K562 (cell line): Measurements from ENCODE around the gene TBXA2R. TPM values are rescaled to one million over a fixed set of nuclear protein-coding genes. Genes with fewer than 3 reads are reported as not detected.

Source experiments
- ARID4B ChIP-seq: sonication (generic); formaldehyde crosslinking; IDR thresholded peaks from 2 replicates; pipeline ENCODE4 v1.8.0; 2022; ENCODE audit warnings: mild to moderate bottlenecking, missing genetic modification reagents
- CEBPB ChIP-seq: fragments of 450-650 bp; IDR thresholded peaks from 2 replicates; pipeline ENCODE4 v1.6.1; 2016; ENCODE audit warnings: missing genetic modification characterization, missing compliant biosample characterization
- LEF1 ChIP-seq: fragments of 450-650 bp; IDR thresholded peaks from 2 replicates; pipeline ENCODE4 v1.6.1; 2016; ENCODE audit warnings: mild to moderate bottlenecking
- NRF1 ChIP-seq, 2 experiments: fragments of 450-650 bp; IDR thresholded peaks in 1 of 2; conservative IDR thresholded peaks in 1 of 2; 2 replicates each; pipeline ENCODE4 v1.6.1; 2014; ENCODE audit warnings: mild to moderate bottlenecking in 2 of 2
- PBX2 ChIP-seq, 2 experiments: IDR thresholded peaks in 1 of 2; conservative IDR thresholded peaks in 1 of 2; 2 replicates each; pipeline ENCODE4 v1.6.1; 2016; ENCODE audit warnings: low read depth in 2 of 2, mild to moderate bottlenecking in 1 of 2, missing compliant biosample characterization in 1 of 2, missing genetic modification characterization in 1 of 2, moderate library complexity in 1 of 2
- RBFOX2 ChIP-seq: fragments of 200-400 bp; formaldehyde crosslinking; IDR thresholded peaks from 2 replicates; pipeline ENCODE4 v1.6.1; 2017; ENCODE audit warnings: low read depth, mild to moderate bottlenecking, low read length, moderate library complexity
- SRSF9 ChIP-seq: fragments of 200-400 bp; formaldehyde crosslinking; IDR thresholded peaks from 2 replicates; pipeline ENCODE4 v1.6.1; 2017; ENCODE audit warnings: low read depth, low read length, borderline replicate concordance
- TAF9B ChIP-seq: fragments of 450-650 bp; IDR thresholded peaks from 2 replicates; pipeline ENCODE4 v1.6.1; 2018; ENCODE audit warnings: mild to moderate bottlenecking; ENCODE audit not compliant: partially characterized antibody
- TEAD4 ChIP-seq, 2 experiments: sonication (generic) in 1 of 2; formaldehyde crosslinking in 1 of 2; IDR thresholded peaks; 2 replicates each; pipeline versions ENCODE4 v1.6.1 to v1.8.0; 2012 to 2022; ENCODE audit warnings: borderline replicate concordance in 1 of 2, inconsistent platforms in 1 of 2, low read length in 1 of 2, mild to moderate bottlenecking in 1 of 2, missing genetic modification reagents in 1 of 2
- ZNF174 ChIP-seq: fragments of 250-450 bp; sonication (Bioruptor Pico); IDR thresholded peaks from 2 replicates; pipeline ENCODE4 v1.4.0; 2020; ENCODE audit warnings: mild to moderate bottlenecking
- ZNF695 ChIP-seq: fragments of 450-650 bp; formaldehyde crosslinking; IDR thresholded peaks from 2 replicates; pipeline ENCODE4 v1.4.0; 2020; ENCODE audit warnings: mild to moderate bottlenecking, moderate library complexity
- polyA plus RNA-seq, 8 experiments: library from polyadenylated mRNA; depleted of rRNA in 4 of 8; stranded (reverse) in 5 of 8; unstranded in 3 of 8; fragments of >200 nt; fragmentation: Nextera tagmentation in 2 of 8; fragmentation: Illumina TruSeq in 1 of 8; extraction: Ambion mirVana in 2 of 8; extraction: Trizol in 1 of 8; gene quantifications; 2 replicates each; pipeline versions ENCODE4 v1.2.1 to v1.2.3, GENCODE V29; 2011 to 2014; ENCODE audit warnings: inconsistent platforms in 1 of 8, missing spikeins in 1 of 8
- total RNA-seq, 7 experiments: library from RNA; depleted of rRNA in 6 of 7; stranded (reverse); fragments of >200 nt in 6 of 7; fragmentation: Illumina TruSeq in 2 of 7; extraction: Trizol in 2 of 7; gene quantifications; 2 replicates each; pipeline versions ENCODE4 v1.2.1 to v1.2.3, GENCODE V29; 2011 to 2021; ENCODE audit warnings: low replicate concordance in 1 of 7

The TBXA2R gene
- total and polyA plus RNA-seq, 9 of the 15 experiments (the other 6 are each of a cell fraction or from before 2014, with no cell fraction given), result 1.5 to 24.0 (median 2.8) TPM

GRCh38 chr19:3604987-3605343, 1.7 kb downstream of the TBXA2R start (continued):
- peak; percentile 50 for TF ChIP-seq RBFOX2
- TF ChIP-seq PBX2 (CRISPR knock-in tag; IDR thresholded peaks at IDR 0.05; ENCODE audit: low read depth), result no peak
- TF ChIP-seq PBX2 (tag; conservative IDR thresholded peaks at IDR 0.05; ENCODE audit: low read depth), result no peak
- no peak for TF ChIP-seq NRF1 (conservative IDR thresholded peaks at IDR 0.05 in 1 of 2, IDR thresholded peaks at IDR 0.05 in 1 of 2)
- peak; percentile 70 for TF ChIP-seq ARID4B (CRISPR knock-in tag)
- no peak for TF ChIP-seq ZNF174 (CRISPR knock-in tag)
- no peak for TF ChIP-seq ZNF695 (CRISPR knock-in tag)
- TF ChIP-seq LEF1, result no peak
- TF ChIP-seq TEAD4 (IDR thresholded peaks at IDR 0.05; ENCODE audit: low read length), result no peak
- 0 out of 2 replicates have a peak, but pooled peaks have one; percentile 27 for TF ChIP-seq TEAD4 (CRISPR knock-in tag; IDR thresholded peaks at IDR 0.05; ENCODE audit: borderline replicate concordance)
- TF ChIP-seq SRSF9, result no peak
- TF ChIP-seq CEBPB (tag), result no peak
- TF ChIP-seq TAF9B, result no peak
